ENCODE measurements around the gene KCNQ1. TPM values are rescaled to one million over a fixed set of nuclear protein-coding genes. Genes with fewer than 3 reads are reported as not detected.

Gene KCNQ1
- total RNA-seq, 6 donors from 2014 or later: 18.0 to 45.4 (median 32.7) TPM

- H3K27ac ChIP-seq: peak overlapping the region; percentile 51 to 85 (median 84)
- TF ChIP-seq EP300 (IDR thresholded peaks at IDR 0.05) (no peak), CTCF (IDR thresholded peaks at IDR 0.05) (peak in 2 of 6 experiments; percentile 14 to 17), POLR2AphosphoS5 (IDR thresholded peaks at IDR 0.05) (no peak)
Measured at GRCh38 chr11:2892967-2893528, 448.2 kb downstream of the KCNQ1 start.

GRCh38 chr11:2893935-2894334 is 449.1 kb downstream of the KCNQ1 start:
- DNase-seq (no peak), ATAC-seq (ENCODE audit: low FRiP score in 2 of 2) (no peak)
- H3K4me1 ChIP-seq: peaks cover 29 to 47% (median 43%) of the 10 kb centered on the region in 4 donors
- TF ChIP-seq CTCF (IDR thresholded peaks at IDR 0.05) (no peak), EP300 (IDR thresholded peaks at IDR 0.05) (no peak), POLR2AphosphoS5 (IDR thresholded peaks at IDR 0.05) (no peak), POLR2A (IDR thresholded peaks at IDR 0.05) (no peak)
- H3K36me3 ChIP-seq: no peaks in the 10 kb centered on the region
- WGBS, 2 donors: 92 to 93% methylated on average over 3 to 4 of the region's 4 CpGs
- H3K4me3 ChIP-seq: no peak overlapping the region
- H3K27me3 ChIP-seq: no peaks in the 10 kb centered on the region
- H3K9me3 ChIP-seq: no peaks in the 10 kb centered on the region
- H3K27ac ChIP-seq: no peak overlapping the region

More at GRCh38 chr11:2892967-2893528, 448.2 kb downstream of the KCNQ1 start:
- Histone ChIP-seq H3K9me3 (no peaks in the 10 kb centered on the region), H3K36me3 (no peaks in the 10 kb centered on the region), H3K4me1 (peaks cover 25 to 41% (median 36%) of the 10 kb centered on the region in 4 donors), H3K27me3 (no peaks in the 10 kb centered on the region), H3K4me3 (peak overlapping the region in 3 of 4 donors; percentile 39 to 60 (median 49))
- DNase-seq: peak in 1 of 2 donors; percentile 64
- ATAC-seq (ENCODE audit: low FRiP score in 2 of 2): no peak
- 60 to 69% methylated on average over 3 to 4 of the region's 4 CpGs for WGBS, 2 donors

- Histone ChIP-seq H3K27ac (no peak overlapping the region), H3K4me3 (no peak overlapping the region), H3K27me3 (no peaks in the 10 kb centered on the region), H3K9me3 (no peaks in the 10 kb centered on the region), H3K36me3 (no peaks in the 10 kb centered on the region), H3K4me1 (peaks cover 38 to 53% (median 49%) of the 10 kb centered on the region in 4 donors)
- no peak for ATAC-seq (ENCODE audit: low FRiP score in 2 of 2)
- DNase-seq: no peak
- 76% methylated on average over 9 of the region's 9 CpGs for WGBS, 2 donors
- TF ChIP-seq POLR2AphosphoS5 (IDR thresholded peaks at IDR 0.05) (no peak), POLR2A (IDR thresholded peaks at IDR 0.05) (no peak), CTCF (IDR thresholded peaks at IDR 0.05) (no peak), EP300 (IDR thresholded peaks at IDR 0.05) (no peak)
Measured at GRCh38 chr11:2896047-2896446, 451.2 kb downstream of the KCNQ1 start.

- Histone ChIP-seq H3K4me3 (no peak overlapping the region), H3K9me3 (no peaks in the 10 kb centered on the region), H3K36me3 (no peaks in the 10 kb centered on the region), H3K4me1 (peaks cover 38 to 51% (median 46%) of the 10 kb centered on the region in 4 donors), H3K27me3 (no peaks in the 10 kb centered on the region), H3K27ac (peak overlapping the region in 1 of 4 donors; percentile 82)
- no peak for TF ChIP-seq POLR2AphosphoS5 (IDR thresholded peaks at IDR 0.05)
- no peak for TF ChIP-seq EP300 (IDR thresholded peaks at IDR 0.05)
- no peak for TF ChIP-seq POLR2A (IDR thresholded peaks at IDR 0.05)
- no peak for TF ChIP-seq CTCF (IDR thresholded peaks at IDR 0.05)
- ATAC-seq (ENCODE audit: low FRiP score in 2 of 2) (no peak), DNase-seq (no peak)
- WGBS, 2 donors: 85 to 87% methylated on average over 3 to 6 of the region's 6 CpGs
Measured at GRCh38 chr11:2897048-2897447, 452.2 kb downstream of the KCNQ1 start.

All from upper lobe of left lung (tissue), 6 donors.